OCI-M2 (cell line): ENCODE results near the gene BEAN1.

Experiments
- DNase-seq: peaks from one replicate; lab custom pipeline; 2025; ENCODE audit not compliant: unreplicated experiment; lab: John Stamatoyannopoulos, UW

Gene BEAN1

DNA sequence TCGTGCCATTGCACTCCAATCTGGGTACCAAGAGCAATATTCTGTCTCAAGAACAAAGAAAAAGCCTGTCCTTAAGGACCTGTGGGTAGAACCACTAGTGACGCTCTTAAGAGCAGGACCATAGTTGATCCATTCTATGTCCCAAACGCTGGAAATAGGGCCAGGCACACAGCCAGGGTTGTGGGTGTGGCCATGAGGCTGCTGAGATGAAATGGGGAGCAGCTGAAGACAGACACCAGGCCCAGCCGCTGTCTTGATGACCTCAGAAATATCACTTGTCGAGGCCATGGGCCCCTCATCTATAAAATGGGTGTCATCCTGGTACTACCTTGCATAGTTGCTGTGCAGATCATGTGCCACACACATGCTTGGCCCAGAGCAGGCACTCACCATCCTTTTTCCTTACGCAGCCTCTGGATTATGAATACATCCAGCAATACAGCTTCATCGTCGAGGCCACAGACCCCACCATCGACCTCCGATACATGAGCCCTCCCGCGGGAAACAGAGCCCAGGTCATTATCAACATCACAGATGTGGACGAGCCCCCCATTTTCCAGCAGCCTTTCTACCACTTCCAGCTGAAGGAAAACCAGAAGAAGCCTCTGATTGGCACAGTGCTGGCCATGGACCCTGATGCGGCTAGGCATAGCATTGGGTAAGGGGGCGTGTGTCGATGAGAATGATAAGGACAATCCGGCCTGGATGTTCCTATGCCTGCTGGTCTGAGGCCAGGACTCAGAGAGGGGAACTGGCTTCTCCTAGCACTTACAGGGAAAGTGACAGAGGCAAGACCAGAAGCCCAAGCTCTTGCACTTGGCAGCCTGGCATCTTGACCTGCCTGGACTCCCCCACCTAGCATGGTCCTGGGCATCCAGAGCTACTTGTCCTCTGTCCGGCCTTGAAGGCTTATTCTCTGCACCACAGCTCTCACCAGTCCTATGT, 35.1 kb upstream of the BEAN1 start:
- no peak for DNase-seq

DNA sequence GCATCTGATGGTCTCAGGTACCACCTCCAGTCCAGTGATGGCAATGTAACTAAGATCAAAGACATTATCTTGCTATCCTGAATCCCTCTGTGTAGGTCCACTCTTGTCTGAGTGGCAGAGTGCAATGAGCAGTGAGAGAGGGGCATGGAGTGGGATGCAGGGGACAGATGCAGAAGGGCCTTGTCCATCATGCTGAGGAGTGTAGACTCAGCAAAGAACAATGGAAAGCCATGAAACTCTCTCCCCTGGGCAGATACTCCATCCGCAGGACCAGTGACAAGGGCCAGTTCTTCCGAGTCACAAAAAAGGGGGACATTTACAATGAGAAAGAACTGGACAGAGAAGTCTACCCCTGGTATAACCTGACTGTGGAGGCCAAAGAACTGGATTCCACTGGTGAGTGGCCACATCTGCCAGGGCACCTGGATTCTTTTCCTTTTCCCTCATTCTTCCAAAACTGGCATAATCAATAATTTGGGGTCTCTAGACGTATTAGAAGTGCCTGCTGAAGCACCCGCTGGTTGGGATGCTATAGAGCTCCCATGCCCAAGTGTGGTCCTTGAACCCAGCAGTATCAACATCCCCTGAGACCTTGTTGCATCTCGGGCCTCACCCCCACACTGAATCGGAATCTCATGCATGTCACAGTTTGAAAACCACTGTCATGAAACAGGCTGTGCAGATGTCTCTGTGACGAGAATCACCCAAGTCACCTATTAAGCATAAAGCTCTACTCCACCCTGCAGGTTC, 31.1 kb upstream of the BEAN1 start:
- DNase-seq = no peak

DNA sequence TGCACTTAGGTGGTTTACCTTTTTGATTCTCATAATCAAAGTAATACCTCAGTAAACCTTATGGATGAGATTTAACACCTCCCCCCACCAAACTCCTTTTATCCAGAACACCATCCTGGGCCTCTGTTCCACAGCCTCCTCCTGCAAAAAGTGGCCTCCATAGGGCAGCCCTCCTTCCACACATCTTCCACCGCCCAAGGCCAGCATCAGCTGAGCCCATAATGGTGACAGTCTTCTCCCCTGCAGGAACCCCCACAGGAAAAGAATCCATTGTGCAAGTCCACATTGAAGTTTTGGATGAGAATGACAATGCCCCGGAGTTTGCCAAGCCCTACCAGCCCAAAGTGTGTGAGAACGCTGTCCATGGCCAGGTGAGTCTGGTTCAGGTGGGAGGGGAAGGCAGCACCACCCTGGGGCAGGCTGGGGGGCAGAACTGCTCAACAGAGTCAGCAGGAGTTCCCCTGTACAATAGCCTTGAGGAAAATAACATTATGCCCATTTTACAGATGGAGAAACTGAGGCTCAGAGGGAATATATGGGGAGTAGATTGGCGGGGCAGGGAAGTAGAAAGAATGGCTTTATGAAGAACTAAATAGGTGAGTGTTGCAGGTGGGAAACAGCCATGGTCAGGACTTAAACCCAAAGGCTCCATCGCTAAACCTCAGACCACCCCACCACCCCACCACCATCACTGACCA, 29.2 kb upstream of the BEAN1 start:
- no peak for DNase-seq

DNA sequence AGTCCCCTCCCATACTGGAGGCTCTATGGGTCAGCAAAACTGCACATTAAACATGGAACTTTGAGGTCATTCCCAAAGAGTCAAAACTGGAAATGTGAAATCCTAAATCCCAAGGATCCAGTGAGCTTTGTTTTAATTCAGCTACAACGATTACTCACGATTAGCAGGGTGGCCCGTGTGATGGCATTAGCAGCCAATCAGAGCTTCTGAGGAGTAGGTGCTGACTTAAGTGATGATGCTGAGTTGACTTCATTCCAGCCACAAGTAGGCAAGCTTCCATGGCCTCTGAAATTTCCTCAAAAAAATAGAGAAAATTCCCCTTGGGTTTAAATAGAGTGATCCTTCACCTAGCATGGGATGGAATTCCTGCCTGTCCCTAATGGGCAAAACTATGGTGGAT, 28.1 kb upstream of the BEAN1 start:
- no peak for DNase-seq

DNA sequence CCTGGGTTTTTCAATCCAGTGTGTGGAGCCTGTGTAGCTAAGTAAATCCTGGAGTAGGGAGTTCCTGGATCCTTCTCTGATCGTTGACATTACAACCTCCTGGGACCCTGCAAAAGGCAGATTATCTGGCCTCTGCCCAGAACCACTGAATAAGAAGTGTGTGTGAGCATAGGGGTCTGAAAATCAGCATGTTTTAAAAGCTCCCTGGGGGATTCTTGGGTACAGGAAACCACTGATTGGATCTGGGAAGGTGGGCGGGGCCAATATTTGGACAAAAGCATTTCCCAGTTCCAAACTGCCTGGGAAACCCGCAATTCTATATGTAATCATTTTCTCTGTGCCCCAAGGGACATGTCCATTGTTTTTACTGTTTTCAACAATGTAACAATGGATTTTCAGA, 27.2 kb upstream of the BEAN1 start:
- DNase-seq = no peak

DNA sequence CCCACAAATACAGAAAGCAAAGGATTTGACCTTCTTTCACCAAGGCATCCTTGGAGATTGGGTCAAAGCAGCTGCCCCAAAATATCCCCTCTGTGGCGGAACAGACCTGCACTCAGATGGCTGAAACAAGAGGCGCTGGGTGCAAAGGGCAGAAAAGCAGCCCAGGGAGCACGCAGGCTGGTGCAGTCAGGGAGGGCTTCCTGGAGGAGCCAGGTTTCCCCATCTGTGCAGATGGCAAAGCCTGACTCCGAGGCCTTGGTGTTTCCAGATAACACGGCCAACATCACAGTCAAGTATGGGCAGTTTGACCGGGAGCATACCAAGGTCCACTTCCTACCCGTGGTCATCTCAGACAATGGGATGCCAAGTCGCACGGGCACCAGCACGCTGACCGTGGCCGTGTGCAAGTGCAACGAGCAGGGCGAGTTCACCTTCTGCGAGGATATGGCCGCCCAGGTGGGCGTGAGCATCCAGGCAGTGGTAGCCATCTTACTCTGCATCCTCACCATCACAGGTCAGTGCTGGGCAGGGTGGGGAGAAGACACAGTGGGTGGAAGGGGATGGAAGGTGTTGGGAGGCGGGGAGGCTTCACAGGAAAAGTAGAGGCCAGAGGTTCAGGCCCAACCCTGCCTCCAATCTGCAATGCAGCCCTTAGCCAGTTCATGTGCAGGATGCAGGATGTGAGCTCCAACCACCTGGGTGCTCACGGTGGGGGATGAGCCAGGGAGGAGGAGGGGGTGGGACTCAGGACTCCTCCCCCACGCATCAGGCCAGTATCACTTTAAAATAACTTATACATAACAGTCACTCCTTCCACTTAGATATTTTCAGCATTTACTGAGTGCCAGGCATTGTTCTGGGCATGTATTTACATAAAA, 26.4 kb upstream of the BEAN1 start:
- no peak for DNase-seq

DNA sequence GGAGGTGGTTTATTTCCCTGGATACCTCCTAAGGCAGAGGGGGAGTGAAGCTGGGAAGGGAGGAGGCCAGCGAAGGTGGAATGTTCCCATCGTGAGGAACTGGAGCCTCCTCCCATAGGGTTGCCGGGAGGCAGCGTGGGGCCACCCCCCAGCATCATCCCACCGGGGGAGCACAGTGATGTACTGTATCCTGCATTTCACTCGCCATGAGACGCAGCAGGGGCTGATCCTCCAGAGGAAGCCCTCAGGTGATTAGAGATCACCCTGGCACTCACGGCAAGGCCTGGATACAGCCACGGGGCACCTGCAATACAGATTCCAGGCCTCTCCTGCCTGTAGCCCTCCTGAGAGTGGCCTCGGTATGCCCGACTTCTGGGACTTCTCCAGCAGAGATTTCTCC, 25.5 kb upstream of the BEAN1 start:
- no peak for DNase-seq

DNA sequence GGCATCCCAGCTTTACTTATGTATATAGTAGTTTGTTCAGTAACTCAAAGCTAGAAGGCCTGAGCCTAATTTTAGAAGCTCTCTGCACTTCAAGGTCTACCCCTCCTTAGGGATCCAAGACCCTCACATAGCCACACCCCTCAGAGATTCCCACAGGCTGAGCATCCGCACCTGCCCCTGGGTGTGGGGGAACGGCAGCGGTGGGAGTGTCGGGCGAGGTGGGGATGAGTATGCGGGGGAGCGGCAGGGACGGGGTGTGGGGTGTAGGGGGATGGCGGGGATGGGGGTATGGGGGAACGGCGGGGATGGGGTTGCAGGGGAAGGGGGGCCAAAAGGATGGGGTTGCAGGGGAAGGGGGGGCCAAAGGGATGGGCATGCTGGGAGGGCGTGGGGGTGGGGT, 24.9 kb upstream of the BEAN1 start:
- DNase-seq = no peak

DNA sequence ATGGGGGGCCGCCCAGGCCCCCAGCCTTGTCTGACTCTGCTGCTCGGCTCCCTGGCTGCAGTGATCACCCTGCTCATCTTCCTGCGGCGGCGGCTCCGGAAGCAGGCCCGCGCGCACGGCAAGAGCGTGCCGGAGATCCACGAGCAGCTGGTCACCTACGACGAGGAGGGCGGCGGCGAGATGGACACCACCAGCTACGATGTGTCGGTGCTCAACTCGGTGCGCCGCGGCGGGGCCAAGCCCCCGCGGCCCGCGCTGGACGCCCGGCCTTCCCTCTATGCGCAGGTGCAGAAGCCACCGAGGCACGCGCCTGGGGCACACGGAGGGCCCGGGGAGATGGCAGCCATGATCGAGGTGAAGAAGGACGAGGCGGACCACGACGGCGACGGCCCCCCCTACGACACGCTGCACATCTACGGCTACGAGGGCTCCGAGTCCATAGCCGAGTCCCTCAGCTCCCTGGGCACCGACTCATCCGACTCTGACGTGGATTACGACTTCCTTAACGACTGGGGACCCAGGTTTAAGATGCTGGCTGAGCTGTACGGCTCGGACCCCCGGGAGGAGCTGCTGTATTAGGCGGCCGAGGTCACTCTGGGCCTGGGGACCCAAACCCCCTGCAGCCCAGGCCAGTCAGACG, 24.4 kb upstream of the BEAN1 start:
- DNase-seq = no peak

DNA sequence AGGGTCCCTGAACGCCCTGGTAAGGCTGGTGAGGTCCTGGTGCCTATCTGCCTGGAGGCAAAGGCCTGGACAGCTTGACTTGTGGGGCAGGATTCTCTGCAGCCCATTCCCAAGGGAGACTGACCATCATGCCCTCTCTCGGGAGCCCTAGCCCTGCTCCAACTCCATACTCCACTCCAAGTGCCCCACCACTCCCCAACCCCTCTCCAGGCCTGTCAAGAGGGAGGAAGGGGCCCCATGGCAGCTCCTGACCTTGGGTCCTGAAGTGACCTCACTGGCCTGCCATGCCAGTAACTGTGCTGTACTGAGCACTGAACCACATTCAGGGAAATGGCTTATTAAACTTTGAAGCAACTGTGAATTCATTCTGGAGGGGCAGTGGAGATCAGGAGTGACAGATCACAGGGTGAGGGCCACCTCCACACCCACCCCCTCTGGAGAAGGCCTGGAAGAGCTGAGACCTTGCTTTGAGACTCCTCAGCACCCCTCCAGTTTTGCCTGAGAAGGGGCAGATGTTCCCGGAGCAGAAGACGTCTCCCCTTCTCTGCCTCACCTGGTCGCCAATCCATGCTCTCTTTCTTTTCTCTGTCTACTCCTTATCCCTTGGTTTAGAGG, 23.5 kb upstream of the BEAN1 start:
- DNase-seq = no peak

DNA sequence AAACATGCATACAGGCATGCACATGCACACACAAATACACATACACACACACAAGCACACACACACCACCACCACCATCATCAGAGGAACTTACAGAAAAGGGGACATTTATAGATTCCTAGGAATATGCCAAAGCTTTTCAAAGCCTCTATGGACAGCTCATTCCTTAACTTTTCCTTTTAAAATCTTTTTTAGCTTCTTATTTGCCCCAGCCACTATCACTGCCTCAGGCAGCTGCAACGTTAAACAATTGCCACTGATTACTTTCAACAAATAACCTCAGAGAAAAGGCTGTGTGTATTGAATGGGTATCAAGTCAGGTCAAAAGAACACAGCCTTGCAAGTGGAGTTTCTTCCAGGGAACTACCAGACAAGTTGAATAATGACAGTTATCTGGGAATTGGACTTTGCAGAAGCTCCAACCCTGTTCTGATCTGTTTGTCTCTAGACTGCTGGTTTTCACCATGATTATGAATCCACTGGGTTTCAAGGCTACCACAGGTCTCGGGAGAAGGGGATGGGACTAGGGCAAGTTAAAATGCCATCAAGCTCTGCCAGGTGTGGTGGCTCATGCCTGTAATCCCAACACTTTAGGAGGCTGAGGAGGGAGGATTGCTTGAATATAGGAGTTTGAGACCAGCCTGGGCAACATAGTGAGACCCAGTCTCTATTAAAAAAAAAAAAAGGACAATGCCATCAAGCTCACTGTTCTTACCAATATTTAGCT, 21.9 kb upstream of the BEAN1 start:
- no peak for DNase-seq

DNA sequence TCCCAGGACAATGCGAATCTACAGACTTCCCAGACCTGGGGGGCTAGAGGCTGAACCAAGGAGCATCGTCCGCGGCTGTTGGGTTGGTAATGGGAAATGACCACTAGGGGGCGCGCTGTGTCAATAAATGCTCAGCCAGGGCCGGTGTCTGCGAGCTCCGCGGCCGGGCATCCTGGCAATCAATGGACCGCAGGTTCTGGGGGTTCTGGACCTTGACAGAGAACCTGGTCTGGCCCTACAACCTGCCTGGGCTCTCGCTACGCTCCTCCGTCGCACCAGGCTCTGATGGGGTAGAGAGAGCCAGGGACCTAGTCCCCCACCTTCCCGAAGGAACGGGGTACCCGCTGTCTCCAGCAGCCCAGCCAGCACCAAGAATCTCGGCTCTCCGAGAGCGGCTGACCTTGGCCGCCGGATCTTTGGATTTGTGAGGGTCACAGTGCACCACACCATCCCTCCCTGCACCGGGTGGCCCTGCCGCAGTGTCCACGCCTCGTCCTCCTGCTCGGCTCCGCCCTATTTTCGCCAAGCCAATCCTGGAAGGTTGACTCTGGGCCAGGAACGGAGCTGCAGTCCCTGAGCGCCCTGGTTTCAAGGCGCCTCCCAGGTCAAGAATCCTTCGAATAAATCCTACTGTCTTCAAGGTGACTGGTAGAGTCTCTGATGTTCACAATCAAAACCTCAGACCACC, 20.4 kb upstream of the BEAN1 start:
- no peak for DNase-seq

DNA sequence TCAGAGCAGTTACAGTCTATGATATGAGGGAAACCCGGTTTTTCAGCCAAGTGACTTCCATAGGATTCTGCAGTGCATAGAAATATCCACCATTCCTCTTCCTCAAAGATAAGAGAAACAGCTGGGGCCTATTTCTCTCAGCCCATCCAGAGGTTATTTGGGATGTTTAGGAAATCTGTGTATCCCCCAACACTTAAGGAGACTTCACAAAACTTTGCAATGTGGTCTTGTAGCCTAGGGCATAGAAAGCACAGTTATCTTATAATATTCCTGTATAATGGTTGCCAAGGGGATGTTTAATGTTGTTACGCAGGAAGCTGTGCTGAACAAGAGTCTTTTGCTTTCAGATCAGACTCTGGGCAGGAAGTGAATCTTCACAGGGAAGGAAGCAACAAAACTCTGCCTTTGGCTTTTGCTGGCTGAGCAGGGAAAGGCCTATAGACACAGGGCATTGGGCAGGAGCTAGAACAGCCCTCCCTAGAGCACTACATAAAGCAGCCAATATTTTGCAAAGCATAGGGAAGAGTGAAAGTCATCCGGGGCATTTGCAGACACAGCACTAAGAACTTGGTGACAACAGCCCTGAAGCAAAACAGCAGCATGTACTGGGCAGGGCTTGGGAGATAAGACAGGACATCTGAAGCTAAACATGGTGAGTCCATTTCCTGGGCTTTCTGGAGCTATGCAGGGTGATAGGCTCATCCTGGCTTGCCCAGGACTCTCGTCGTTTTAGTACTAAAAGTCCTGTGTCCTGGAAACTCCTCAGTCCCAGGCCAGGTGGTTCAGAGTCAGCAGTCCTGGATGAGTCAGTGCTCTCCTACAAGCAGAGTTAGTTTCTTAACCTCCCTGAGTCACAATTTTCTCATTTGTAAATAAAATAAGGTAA, 18.7 kb upstream of the BEAN1 start:
- DNase-seq = no peak

DNA sequence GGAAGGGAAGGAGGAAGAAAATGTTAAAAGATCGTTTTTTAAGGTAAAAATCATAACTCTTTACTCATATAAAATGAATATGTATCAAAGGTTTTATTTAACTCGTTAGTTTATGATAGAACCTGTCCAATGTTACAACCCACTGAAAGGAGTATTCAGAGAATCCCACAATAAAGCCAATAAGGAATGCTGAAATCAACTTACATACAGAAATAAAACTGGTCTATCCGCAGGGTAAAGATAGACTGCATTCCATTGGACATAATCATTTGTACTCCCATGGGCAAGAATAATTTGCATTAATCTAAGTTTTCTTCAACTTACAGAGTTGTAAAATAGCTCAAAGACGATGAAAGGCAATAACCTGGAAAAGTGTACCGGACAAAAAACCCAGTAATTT, 17.9 kb upstream of the BEAN1 start:
- DNase-seq = no peak

DNA sequence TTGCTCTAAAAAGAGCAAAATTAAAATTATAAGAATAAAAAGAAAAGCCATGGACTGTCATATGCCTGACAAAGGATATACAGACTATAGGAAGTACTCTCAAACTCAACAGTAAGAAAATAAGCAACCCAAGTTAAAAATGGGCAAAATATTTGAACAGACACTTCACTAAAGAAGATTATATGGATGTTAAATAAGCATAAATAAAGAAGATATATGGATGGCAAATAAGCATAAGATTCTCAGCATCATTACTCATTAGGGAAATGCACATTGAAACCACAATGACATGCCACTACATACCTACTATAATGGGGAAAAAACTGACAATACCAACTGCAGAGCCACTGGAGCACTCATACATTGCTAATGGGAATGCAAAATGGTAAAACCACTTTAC, 14.9 kb upstream of the BEAN1 start:
- no peak for DNase-seq

DNA sequence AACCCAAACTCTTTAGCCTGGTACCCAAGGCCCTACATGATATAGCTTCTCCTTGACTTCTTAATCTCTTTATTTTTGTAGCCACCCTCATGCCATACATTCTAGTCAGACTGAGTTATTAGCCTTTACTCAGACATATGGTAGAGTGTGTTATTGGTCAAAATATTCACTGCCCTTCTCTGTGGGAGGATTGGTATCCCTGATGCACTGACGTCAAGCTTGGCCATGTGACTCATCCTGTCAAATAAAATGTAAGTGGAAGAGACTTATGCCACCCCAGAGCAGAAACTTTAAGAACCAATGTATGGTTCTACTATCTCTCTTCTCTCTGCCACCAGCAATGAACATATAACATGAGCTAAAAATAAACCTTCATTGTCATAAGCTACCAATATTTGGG, 12.2 kb upstream of the BEAN1 start:
- DNase-seq = no peak

DNA sequence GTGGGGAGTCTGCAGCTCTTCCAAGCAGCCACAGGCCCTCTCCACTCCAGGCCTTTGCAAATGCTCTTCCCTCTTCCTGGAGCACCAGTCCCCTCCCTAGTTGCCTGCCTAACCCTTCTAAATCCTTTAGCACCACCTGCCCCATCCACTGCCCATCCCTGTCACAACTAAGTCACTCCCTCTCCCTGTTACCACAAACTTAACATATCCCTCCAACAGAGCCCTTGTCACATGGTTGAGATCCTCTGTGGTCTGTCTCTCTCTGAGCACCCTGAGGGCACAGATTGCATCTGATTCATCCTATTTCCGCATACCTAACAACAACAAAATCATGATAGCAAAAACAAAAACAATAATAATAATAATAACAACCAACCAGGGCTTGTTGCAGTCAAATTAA, 11.0 kb upstream of the BEAN1 start:
- no peak for DNase-seq
